ENCODE measurements around the gene CIDEC.
A peak's percentile ranks its signal among the peaks of the same experiment; 100 is the strongest.
"Not testable (repeated sequence)": the region's sequence is repeated elsewhere in the genome, so short reads cannot be mapped to it uniquely, and the experiment has no call there.

CIDEC gene

GRCh38 chr3:9903904-9904303, 23.9 kb upstream of the CIDEC start:
- H3K4me2 ChIP-seq = peak overlapping the region; percentile 84 to 95 (median 91); a peak in 14 of 22 replicates
- no peaks in the 10 kb centered on the region for H3K36me3 ChIP-seq
- H3K27me3 ChIP-seq = no peaks in the 10 kb centered on the region
- H3K4me1 ChIP-seq = peaks cover 27 to 37% (median 32%) of the 10 kb centered on the region in 10 experiments
- H3K4me3 ChIP-seq = no peak overlapping the region
- H3K9me3 ChIP-seq (replicated peaks in 1 of 11) = no peaks in the 10 kb centered on the region
- H3K27ac ChIP-seq = no peak overlapping the region
- TF ChIP-seq Cebpa-rat (IDR thresholded peaks at IDR 0.05) = no peak
- peaks cover 0 to 3% (median 0%) of the 10 kb centered on the region in 11 experiments; a peak in 2 of 22 replicates for H4K20me1 ChIP-seq
- H3K9ac ChIP-seq = no peak overlapping the region

- H3K36me3 ChIP-seq = no peaks in the 10 kb centered on the region
- peak overlapping the region in 7 of 11 experiments; percentile 9 to 61 (median 37); a peak in 9 of 22 replicates for H3K9ac ChIP-seq
- no peaks in the 10 kb centered on the region for H3K27me3 ChIP-seq
- peak overlapping the region in 8 of 11 experiments; percentile 3 to 60 (median 41); a peak in 11 of 22 replicates for H3K27ac ChIP-seq
- no peaks in the 10 kb centered on the region for H3K9me3 ChIP-seq (replicated peaks in 1 of 11)
- no peak for TF ChIP-seq Cebpa-rat (IDR thresholded peaks at IDR 0.05)
- no peak overlapping the region; a peak in 1 of 20 replicates for H3K4me3 ChIP-seq
- H3K4me1 ChIP-seq = peaks cover 27 to 44% (median 32%) of the 10 kb centered on the region in 10 experiments
- H3K4me2 ChIP-seq = peak overlapping the region; percentile 84 to 95 (median 91)
- peaks cover 0 to 7% (median 4%) of the 10 kb centered on the region in 11 experiments; a peak in 8 of 22 replicates for H4K20me1 ChIP-seq
Measured at GRCh38 chr3:9903238-9903624, 23.2 kb upstream of the CIDEC start.

- Histone ChIP-seq H3K9ac (peak within 1 kb of the TSS in 8 of 11 experiments; percentile 21 to 61 (median 36); a peak in 12 of 22 replicates), H3K36me3 (peaks cover 0 to 3% (median 0%) of the 10 kb centered on the region in 11 experiments; a peak in 1 of 22 replicates), H4K20me1 (peaks cover 0 to 13% (median 6%) of the 10 kb centered on the region in 11 experiments; a peak in 12 of 22 replicates), H3K4me3 (peak within 1 kb of the TSS in 2 of 10 experiments; percentile 21 to 42; a peak in 3 of 20 replicates), H3K4me2 (peak within 1 kb of the TSS; percentile 84 to 95 (median 91)), H3K27me3 (no peaks in the 10 kb centered on the region), H3K27ac (peak within 1 kb of the TSS in 9 of 11 experiments; percentile 3 to 60 (median 40); a peak in 14 of 22 replicates), H3K4me1 (peaks cover 27 to 48% (median 32%) of the 10 kb centered on the region in 10 experiments), H3K9me3 (replicated peaks in 1 of 11) (no peaks in the 10 kb centered on the region)
- no peak for TF ChIP-seq Cebpa-rat (IDR thresholded peaks at IDR 0.05)
Measured at GRCh38 chr3:9902372-9903237, 22.6 kb upstream of the CIDEC start, which contains the start of gene IL17RE. IL17RE (plus strand) TSS chr3:9902848; CDS start chr3:9902933, 85 bp downstream.

GRCh38 chr3:9901967-9902366, 21.9 kb upstream of the CIDEC start:
- no peak for TF ChIP-seq Cebpa-rat (IDR thresholded peaks at IDR 0.05)
- Histone ChIP-seq H3K4me3 (peak overlapping the region in 2 of 10 experiments; percentile 21 to 42; a peak in 2 of 20 replicates), H3K9ac (peak overlapping the region in 5 of 11 experiments; percentile 21 to 37 (median 35); a peak in 4 of 22 replicates), H3K36me3 (peaks cover 0 to 7% (median 0%) of the 10 kb centered on the region in 11 experiments; a peak in 1 of 22 replicates), H3K4me1 (peaks cover 27 to 48% (median 32%) of the 10 kb centered on the region in 10 experiments), H3K9me3 (replicated peaks in 1 of 11) (no peaks in the 10 kb centered on the region), H3K27me3 (no peaks in the 10 kb centered on the region), H4K20me1 (peaks cover 0 to 18% (median 8%) of the 10 kb centered on the region in 11 experiments; a peak in 12 of 22 replicates), H3K27ac (peak overlapping the region in 7 of 11 experiments; percentile 33 to 60 (median 39); a peak in 11 of 22 replicates), H3K4me2 (peak overlapping the region; percentile 84 to 95 (median 91))

- peaks cover 0 to 25% (median 8%) of the 10 kb centered on the region in 11 experiments; a peak in 12 of 22 replicates for H4K20me1 ChIP-seq
- H3K4me1 ChIP-seq = peaks cover 27 to 48% (median 32%) of the 10 kb centered on the region in 10 experiments
- H3K27ac ChIP-seq; H3K27me3 ChIP-seq; H3K9ac ChIP-seq; H3K9me3 ChIP-seq (replicated peaks in 1 of 11); H3K4me3 ChIP-seq: not testable (repeated sequence)
- H3K4me2 ChIP-seq = peak overlapping the region in 3 of 11 experiments; percentile 90 to 93 (median 91); a peak in 5 of 22 replicates
- peaks cover 0 to 12% (median 3%) of the 10 kb centered on the region in 11 experiments; a peak in 4 of 22 replicates for H3K36me3 ChIP-seq
Measured at GRCh38 chr3:9900965-9901415, 20.9 kb upstream of the CIDEC start.

- Histone ChIP-seq H3K9ac (no peak overlapping the region), H3K36me3 (peaks cover 4 to 29% (median 11%) of the 10 kb centered on the region in 11 experiments; a peak in 15 of 22 replicates), H4K20me1 (peaks cover 0 to 41% (median 22%) of the 10 kb centered on the region in 11 experiments; a peak in 18 of 22 replicates), H3K9me3 (replicated peaks in 1 of 11) (no peaks in the 10 kb centered on the region), H3K4me3 (no peak overlapping the region), H3K27me3 (no peaks in the 10 kb centered on the region), H3K27ac (no peak overlapping the region), H3K4me1 (peaks cover 36 to 62% (median 43%) of the 10 kb centered on the region in 10 experiments), H3K4me2 (no peak overlapping the region)
- TF ChIP-seq Cebpa-rat (IDR thresholded peaks at IDR 0.05) = no peak
Measured at GRCh38 chr3:9899289-9899791, 19.3 kb upstream of the CIDEC start.

- no peak overlapping the region for H3K4me3 ChIP-seq
- H4K20me1 ChIP-seq = peaks cover 0 to 47% (median 29%) of the 10 kb centered on the region in 11 experiments; a peak in 19 of 22 replicates
- no peak overlapping the region; a peak in 1 of 22 replicates for H3K9ac ChIP-seq
- TF ChIP-seq Cebpa-rat (IDR thresholded peaks at IDR 0.05) = no peak
- no peak overlapping the region for H3K27ac ChIP-seq
- no peaks in the 10 kb centered on the region for H3K27me3 ChIP-seq
- no peaks in the 10 kb centered on the region for H3K9me3 ChIP-seq (replicated peaks in 1 of 11)
- no peak overlapping the region for H3K4me2 ChIP-seq
- H3K4me1 ChIP-seq = peaks cover 37 to 66% (median 45%) of the 10 kb centered on the region in 10 experiments
- H3K36me3 ChIP-seq = peaks cover 6 to 36% (median 18%) of the 10 kb centered on the region in 11 experiments
Measured at GRCh38 chr3:9898467-9899241, 18.6 kb upstream of the CIDEC start.

All from BLaER1 treated with 17β-estradiol and CSF1 and Interleukin-3, amounts not matched to agents 10 nM and 100 nM (cell line).